ENCODE data around the gene CDC42BPG.
A peak's percentile ranks its signal among the peaks of the same experiment; 100 is the strongest.

The CDC42BPG gene

GRCh38 chr11:64883575-64883974, 39.1 kb upstream of the CDC42BPG start:
- H3K4me3 Mint-ChIP-seq: no peak overlapping the region
- no peaks in the 10 kb centered on the region for H3K9me3 Mint-ChIP-seq
- no peak for ATAC-seq
- no peak for DNase-seq (ENCODE audit: low spot score in 2 of 2)
- H3K4me1 Mint-ChIP-seq: peaks cover 70% of the 10 kb centered on the region
- H3K36me3 Mint-ChIP-seq: peaks cover 11% of the 10 kb centered on the region
- H3K27ac Mint-ChIP-seq: peak overlapping the region; percentile 90

DNA sequence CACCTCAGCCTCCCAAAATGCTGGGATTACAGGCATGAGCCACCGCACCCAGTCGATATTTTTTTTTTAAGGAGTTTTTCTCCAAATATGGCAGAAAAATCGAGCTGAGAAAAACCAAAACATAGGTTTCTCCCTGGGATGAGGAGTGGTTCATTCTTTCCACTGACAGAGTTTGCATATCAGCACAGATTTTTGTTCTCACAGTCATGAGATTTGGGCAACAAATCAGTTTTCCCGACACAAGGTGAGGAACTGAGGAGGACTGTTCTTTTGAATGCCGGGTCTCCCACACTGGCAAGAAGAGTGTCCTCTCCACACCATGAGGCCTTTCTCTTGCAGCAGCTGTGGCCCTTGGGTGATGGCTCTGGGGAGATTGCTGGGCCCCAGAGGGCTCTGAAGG, 37.8 kb upstream of the CDC42BPG start:
- Mint-ChIP-seq H3K4me1 (peaks cover 63% of the 10 kb centered on the region), H3K36me3 (peaks cover 25% of the 10 kb centered on the region), H3K4me3 (no peak overlapping the region), H3K27ac (no peak overlapping the region), H3K9me3 (no peaks in the 10 kb centered on the region)
- ATAC-seq (no peak), DNase-seq (ENCODE audit: low spot score in 2 of 2) (no peak)

DNA sequence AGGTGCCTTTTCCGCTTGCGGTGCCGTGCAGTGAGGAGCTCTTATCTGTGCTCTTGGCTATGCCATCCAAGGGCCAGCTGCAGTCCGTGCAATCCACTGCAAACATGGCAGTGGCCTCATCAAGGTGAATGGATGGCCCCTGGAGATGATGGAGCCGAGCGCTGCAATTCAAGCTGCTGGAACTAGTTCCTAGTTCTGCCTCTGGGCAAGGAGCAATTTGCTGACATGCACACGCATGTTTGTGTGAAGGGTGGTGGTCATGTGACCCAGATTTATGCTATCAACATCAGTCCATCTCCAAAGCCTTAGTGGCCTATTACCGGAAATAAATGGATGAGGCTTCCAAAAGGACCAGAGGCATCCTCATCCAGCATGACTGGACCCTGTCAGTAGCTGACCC, 37.0 kb upstream of the CDC42BPG start:
- Mint-ChIP-seq H3K27ac (peak overlapping the region; percentile 92), H3K4me3 (peak overlapping the region; percentile 95), H3K9me3 (no peaks in the 10 kb centered on the region), H3K4me1 (peaks cover 69% of the 10 kb centered on the region), H3K36me3 (peaks cover 32% of the 10 kb centered on the region)
- ATAC-seq (no peak), DNase-seq (ENCODE audit: low spot score in 2 of 2) (no peak)

DNA sequence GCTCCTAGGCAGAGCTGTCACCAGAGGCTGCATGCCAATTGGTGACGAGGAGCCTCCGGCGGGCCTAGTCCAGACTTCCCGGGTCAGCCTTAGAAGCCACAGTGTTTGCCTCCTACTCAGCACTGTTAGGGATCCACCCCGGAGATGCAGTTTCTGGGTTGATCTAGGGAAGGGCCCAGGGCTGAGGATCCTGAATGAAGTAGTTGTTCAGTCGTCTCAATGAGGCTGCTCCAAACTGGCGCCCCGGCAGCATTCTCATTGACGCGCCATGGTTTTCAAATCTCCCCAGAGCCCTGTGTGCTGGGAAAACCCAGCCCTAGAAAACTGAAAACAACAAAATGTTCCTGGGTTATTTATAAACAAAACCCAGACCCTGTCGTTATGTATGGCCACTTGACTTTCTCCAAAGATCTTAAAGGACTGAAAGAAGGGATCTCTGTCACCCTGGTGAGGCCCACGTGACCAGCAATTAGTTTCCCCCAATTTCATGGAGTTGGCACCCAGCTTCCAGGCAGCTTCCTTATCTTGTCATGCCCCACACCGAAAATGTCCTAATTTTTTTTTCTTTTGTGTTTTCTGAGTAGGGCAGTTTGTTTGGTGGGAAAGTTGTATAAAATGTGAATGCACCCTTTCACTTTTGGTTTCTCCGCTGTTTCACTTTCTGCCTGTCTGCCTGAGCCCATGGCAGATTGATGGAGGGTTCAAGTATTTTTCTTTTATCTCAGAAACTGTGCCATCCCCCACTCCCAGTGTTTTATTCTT, 36.0 kb upstream of the CDC42BPG start:
- peaks cover 43% of the 10 kb centered on the region for H3K36me3 Mint-ChIP-seq
- DNase-seq (ENCODE audit: low spot score in 2 of 2) (no peak), ATAC-seq (no peak)
- H3K4me1 Mint-ChIP-seq: peaks cover 70% of the 10 kb centered on the region
- H3K27ac Mint-ChIP-seq: peak overlapping the region; percentile 92
- H3K9me3 Mint-ChIP-seq: no peaks in the 10 kb centered on the region
- peak overlapping the region; percentile 95 for H3K4me3 Mint-ChIP-seq

GRCh38 chr11:64879244-64879900, 34.9 kb upstream of the CDC42BPG start:
- no peak for ATAC-seq
- H3K4me1 Mint-ChIP-seq: peaks cover 72% of the 10 kb centered on the region
- peak overlapping the region; percentile 95 for H3K4me3 Mint-ChIP-seq
- no peaks in the 10 kb centered on the region for H3K9me3 Mint-ChIP-seq
- peak overlapping the region; percentile 92 for H3K27ac Mint-ChIP-seq
- DNase-seq (ENCODE audit: low spot score in 2 of 2): no peak
- peaks cover 53% of the 10 kb centered on the region for H3K36me3 Mint-ChIP-seq

DNA sequence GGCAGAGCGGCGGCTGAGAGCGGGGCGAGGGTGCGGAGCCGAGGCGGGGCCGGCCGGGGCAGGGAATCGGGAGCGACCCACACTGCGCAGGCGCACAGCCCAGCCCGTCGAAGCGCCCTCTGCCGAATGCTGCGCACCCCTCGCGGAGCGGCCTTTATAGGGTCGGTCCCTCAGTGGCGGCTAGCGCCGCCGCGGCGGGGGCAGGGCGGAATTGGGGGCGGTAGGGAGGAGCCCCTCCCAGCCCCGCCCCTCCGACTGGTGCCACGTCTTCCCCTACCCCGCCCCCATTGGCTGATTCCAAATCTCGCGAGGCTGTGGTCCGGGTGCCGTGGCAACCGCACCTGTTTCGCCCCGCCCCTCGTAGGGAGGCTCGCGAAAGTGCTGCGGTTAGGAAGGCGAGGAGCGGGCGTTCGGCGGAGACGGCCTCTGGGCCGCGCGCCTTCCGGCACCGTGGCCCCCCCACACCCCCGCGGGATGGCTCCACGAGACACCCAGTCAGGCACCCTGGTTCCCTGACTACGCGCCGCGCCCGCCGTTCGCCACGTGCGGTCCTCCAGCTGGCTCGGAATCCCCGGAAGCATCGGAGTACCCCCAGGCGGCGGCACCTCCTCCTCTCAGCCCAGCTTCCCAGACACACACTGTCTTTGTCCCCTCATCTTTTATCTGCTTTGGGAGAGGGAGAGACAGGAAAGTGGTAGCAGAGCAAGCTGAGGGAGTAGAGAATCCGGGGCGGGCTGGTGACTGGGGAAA, 34.2 kb upstream of the CDC42BPG start, which contains the start of gene EHD1:
EHD1 (minus strand) TSS at position 128 of the 750 bp plus-strand sequence. CDS start 157 bp downstream, outside the sequence.
- Mint-ChIP-seq H3K9me3 (no peaks in the 10 kb centered on the region), H3K4me3 (peak within 1 kb of the TSS; percentile 95), H3K36me3 (peaks cover 60% of the 10 kb centered on the region), H3K4me1 (peaks cover 69% of the 10 kb centered on the region), H3K27ac (peak within 1 kb of the TSS; percentile 92)
- ATAC-seq (peak; percentile 83), DNase-seq (ENCODE audit: low spot score in 2 of 2) (peak; percentile 99 to 100)

GRCh38 chr11:64878223-64878493, 33.7 kb upstream of the CDC42BPG start:
- Mint-ChIP-seq H3K27ac (peak overlapping the region; percentile 92), H3K4me3 (peak overlapping the region; percentile 95), H3K4me1 (peaks cover 72% of the 10 kb centered on the region), H3K9me3 (no peaks in the 10 kb centered on the region), H3K36me3 (peaks cover 65% of the 10 kb centered on the region)
- no peak for DNase-seq (ENCODE audit: low spot score in 2 of 2)
- ATAC-seq: peak; percentile 41

DNA sequence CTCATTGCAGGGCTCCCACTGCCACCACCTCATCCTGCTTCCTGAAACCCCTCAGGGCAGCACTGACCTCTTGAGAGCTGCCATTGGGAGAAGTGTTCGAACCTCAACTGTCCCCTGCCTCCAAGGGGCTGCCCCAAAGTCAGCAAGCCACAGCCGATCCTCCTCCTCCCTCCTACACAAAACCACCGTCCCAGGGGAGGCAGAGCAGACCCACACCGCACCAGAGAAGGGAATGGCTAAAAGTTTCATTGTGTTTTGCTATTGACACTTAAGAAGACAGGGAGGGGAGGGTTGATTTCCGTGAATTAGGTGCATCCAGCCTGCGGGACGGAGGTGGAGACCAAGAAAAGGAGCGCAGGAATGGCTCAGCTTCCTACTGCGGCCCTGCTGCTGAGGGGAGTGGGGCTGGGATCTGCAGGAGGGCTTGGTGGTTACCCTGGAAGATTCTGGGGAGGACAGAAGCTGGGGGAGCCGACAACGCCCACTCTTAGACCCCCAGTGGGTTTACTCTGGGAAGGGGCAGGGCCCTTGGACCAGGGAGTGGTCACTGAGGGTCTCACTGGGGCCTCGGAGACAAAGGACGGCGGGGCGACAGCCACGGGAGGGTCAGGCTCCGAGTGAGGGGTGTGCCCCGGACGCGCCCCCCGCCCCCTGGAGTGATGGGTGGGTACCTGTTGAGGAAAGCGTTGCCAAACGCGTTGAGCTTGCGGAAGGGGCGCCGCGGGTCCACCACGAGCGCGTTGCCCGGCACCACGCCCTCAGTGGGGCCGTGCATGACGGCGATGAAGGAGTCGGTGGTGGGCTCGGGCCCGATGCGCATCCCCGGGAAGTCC, 33.2 kb upstream of the CDC42BPG start:
- Mint-ChIP-seq H3K9me3 (no peaks in the 10 kb centered on the region), H3K27ac (peak overlapping the region; percentile 92), H3K4me3 (peak overlapping the region; percentile 95), H3K4me1 (peaks cover 77% of the 10 kb centered on the region), H3K36me3 (peaks cover 71% of the 10 kb centered on the region)
- ATAC-seq (peak; percentile 17), DNase-seq (ENCODE audit: low spot score in 2 of 2) (no peak)

- H3K9me3 Mint-ChIP-seq: no peaks in the 10 kb centered on the region
- H3K36me3 Mint-ChIP-seq: peaks cover 78% of the 10 kb centered on the region
- peak overlapping the region; percentile 95 for H3K4me3 Mint-ChIP-seq
- peak overlapping the region; percentile 92 for H3K27ac Mint-ChIP-seq
- H3K4me1 Mint-ChIP-seq: peaks cover 83% of the 10 kb centered on the region
- no peak for DNase-seq (ENCODE audit: low spot score in 2 of 2)
- no peak for ATAC-seq
Measured at GRCh38 chr11:64876835-64877341, 32.4 kb upstream of the CDC42BPG start.

GRCh38 chr11:64876229-64876750, 31.8 kb upstream of the CDC42BPG start:
- ATAC-seq (peak; percentile 47), DNase-seq (ENCODE audit: low spot score in 2 of 2) (no peak)
- Mint-ChIP-seq H3K4me3 (peak overlapping the region; percentile 95), H3K27ac (peak overlapping the region; percentile 92), H3K9me3 (no peaks in the 10 kb centered on the region), H3K36me3 (peaks cover 84% of the 10 kb centered on the region), H3K4me1 (peaks cover 85% of the 10 kb centered on the region)

DNA sequence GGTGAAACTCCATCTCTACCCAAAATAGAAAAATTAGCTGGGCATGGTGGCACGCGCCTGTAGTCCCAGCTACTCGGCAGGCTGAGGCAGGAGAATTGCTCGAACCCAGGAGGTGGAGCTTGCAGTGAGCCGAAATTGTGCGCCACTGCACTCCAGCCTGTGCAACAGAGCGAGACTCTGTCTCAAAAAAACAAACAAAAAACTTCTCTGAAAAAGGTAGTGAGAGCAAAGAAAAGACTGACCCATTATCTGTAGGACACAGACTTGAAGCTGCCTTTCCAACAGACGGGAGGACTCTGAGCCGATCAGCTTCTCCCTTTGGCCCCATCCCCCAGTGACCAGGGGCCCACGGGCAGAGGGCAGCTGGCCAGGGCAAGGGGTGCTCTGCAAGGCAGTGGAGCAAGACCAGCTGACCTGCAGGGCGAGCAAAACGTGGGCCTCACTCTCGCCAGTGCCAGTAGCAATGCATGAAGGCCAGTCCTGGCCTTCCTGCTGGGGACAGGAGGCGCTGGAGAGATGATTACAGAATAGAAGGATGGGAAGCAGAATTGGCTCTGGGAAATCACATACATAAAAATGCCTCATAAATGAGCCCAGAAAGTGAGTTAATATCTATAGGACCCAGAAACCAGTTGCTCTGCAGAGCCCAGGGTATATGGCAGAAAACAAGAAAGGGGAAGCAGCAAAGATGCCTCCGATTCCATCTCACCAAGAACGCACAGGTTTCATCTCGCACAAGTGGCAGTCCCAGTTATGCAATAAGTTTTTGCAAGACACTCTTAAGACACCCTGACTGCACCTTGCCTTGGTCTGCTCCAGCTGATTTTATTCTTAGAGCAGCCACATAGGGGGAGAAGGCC, 31.1 kb upstream of the CDC42BPG start:
- Mint-ChIP-seq H3K9me3 (no peaks in the 10 kb centered on the region), H3K27ac (peak overlapping the region; percentile 92), H3K4me3 (peak overlapping the region; percentile 95), H3K4me1 (peaks cover 85% of the 10 kb centered on the region), H3K36me3 (peaks cover 91% of the 10 kb centered on the region)
- DNase-seq (ENCODE audit: low spot score in 2 of 2) (no peak), ATAC-seq (no peak)

GRCh38 chr11:64874308-64875240, 30.1 kb upstream of the CDC42BPG start:
- peak; percentile 2 for ATAC-seq
- peaks cover 99% of the 10 kb centered on the region for H3K36me3 Mint-ChIP-seq
- peak overlapping the region; percentile 92 for H3K27ac Mint-ChIP-seq
- H3K4me1 Mint-ChIP-seq: peaks cover 85% of the 10 kb centered on the region
- no peaks in the 10 kb centered on the region for H3K9me3 Mint-ChIP-seq
- peak overlapping the region; percentile 95 for H3K4me3 Mint-ChIP-seq
- no peak for DNase-seq (ENCODE audit: low spot score in 2 of 2)

Data from stimulated activated effector memory CD8-positive, alpha-beta T cell treated with anti-CD3 and anti-CD28 coated beads, Interleukin-12 subunit alpha, Interleukin-12 subunit beta, amount 100 ng/mL, for 72 hours (primary cell).